Measurements from ENCODE around the gene GNE. TPM values are rescaled to one million over a fixed set of nuclear protein-coding genes. Genes with fewer than 3 reads are reported as not detected.

Gene GNE
- total RNA-seq, 1 experiment from 2014 or later, result 20.6 TPM

GRCh38 chr9:36237230-36237629 lies 21.0 kb downstream of the GNE start:
- no TSS peak for BruUV-seq (replicated peaks)
- Histone ChIP-seq H3K4me3 (ENCODE audit: low read depth, low read length, poor library complexity, severe bottlenecking) (no peak overlapping the region), H3K9me3 (ENCODE audit: low read depth, low read length, poor library complexity, severe bottlenecking) (no peaks in the 10 kb centered on the region), H3K27me3 (replicated peaks; ENCODE audit: insufficient read depth, low read depth, low read length, poor library complexity) (no peaks in the 10 kb centered on the region), H3K4me1 (ENCODE audit: insufficient read depth, low read length, poor library complexity, severe bottlenecking) (no peaks in the 10 kb centered on the region), H3K27ac (ENCODE audit: low read depth, low read length, poor library complexity, severe bottlenecking) (no peak overlapping the region), H3K36me3 (ENCODE audit: insufficient read depth, low read length, poor library complexity, severe bottlenecking) (peaks cover 13% of the 10 kb centered on the region)
- intact Hi-C loops (cut with micrococcal nuclease; ENCODE audit: unreplicated experiment), result no loop called here
- POLR2A ChIA-PET (ENCODE audit: low non-redundant PET), result no interaction called here
- TF ChIP-seq CTCF (conservative IDR thresholded peaks at IDR 0.05; ENCODE audit: low read depth, low read length) (no peak), EZH2 (IDR thresholded peaks at IDR 0.05; ENCODE audit: borderline replicate concordance, low read depth, low read length, poor library complexity, severe bottlenecking) (no peak)
- DNase-seq (ENCODE audit: low spot score), result no peak
- CTCF ChIA-PET, result no interaction called here

- CTCF ChIA-PET, result no interaction called here
- peaks cover 8% of the 10 kb centered on the region for H3K9me3 ChIP-seq (ENCODE audit: low read depth, low read length, poor library complexity, severe bottlenecking)
- TF ChIP-seq EZH2 (IDR thresholded peaks at IDR 0.05; ENCODE audit: borderline replicate concordance, low read depth, low read length, poor library complexity, severe bottlenecking) (no peak), CTCF (conservative IDR thresholded peaks at IDR 0.05; ENCODE audit: low read depth, low read length) (no peak)
- no peak overlapping the region for H3K4me3 ChIP-seq (ENCODE audit: low read depth, low read length, poor library complexity, severe bottlenecking)
- no TSS peak for BruUV-seq (replicated peaks)
- intact Hi-C loops (cut with micrococcal nuclease; ENCODE audit: unreplicated experiment), result no loop called here
- peaks cover 81% of the 10 kb centered on the region for H3K36me3 ChIP-seq (ENCODE audit: insufficient read depth, low read length, poor library complexity, severe bottlenecking)
- POLR2A ChIA-PET (ENCODE audit: low non-redundant PET), result no interaction called here
- H3K27ac ChIP-seq (ENCODE audit: low read depth, low read length, poor library complexity, severe bottlenecking), result no peak overlapping the region
- H3K27me3 ChIP-seq (replicated peaks; ENCODE audit: insufficient read depth, low read depth, low read length, poor library complexity), result no peaks in the 10 kb centered on the region
- H3K4me1 ChIP-seq (ENCODE audit: insufficient read depth, low read length, poor library complexity, severe bottlenecking), result no peaks in the 10 kb centered on the region
- no peak for DNase-seq (ENCODE audit: low spot score)
Measured at GRCh38 chr9:36222449-36222848, 35.8 kb downstream of the GNE start.

DNA sequence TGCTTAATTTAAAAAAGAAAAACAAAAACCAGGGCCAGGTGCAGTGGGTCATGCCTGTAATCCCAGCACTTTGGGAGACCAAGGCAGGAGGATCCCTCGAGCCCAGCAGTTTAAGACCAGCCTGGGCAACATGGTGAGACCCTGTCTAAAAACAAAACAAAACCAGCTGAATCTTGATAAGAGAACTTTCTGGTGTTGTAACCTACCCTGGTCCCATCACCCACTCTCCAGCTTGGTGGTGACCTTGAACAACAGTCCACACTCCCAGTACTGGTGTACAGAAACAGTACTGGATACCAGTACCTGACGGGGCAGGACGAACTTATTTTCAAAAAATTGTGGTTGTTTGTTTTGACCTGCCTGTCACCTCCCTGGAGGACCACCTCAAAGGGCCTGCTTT lies 36.6 kb downstream of the GNE start:
- ChIA-PET POLR2A (ENCODE audit: low non-redundant PET) (interaction anchor here (0.6 kb wide), 1 partner anchor 30 kb away, joined by 7 read pairs; no protein-coding TSS in a partner anchor), CTCF (no interaction called here)

More for the DNA sequence above, 36.6 kb downstream of the GNE start:
- H3K4me1 ChIP-seq (ENCODE audit: insufficient read depth, low read length, poor library complexity, severe bottlenecking), result no peaks in the 10 kb centered on the region
- H3K4me3 ChIP-seq (ENCODE audit: low read depth, low read length, poor library complexity, severe bottlenecking), result no peak overlapping the region
- no TSS peak for BruUV-seq (replicated peaks)
- H3K9me3 ChIP-seq (ENCODE audit: low read depth, low read length, poor library complexity, severe bottlenecking), result peaks cover 8% of the 10 kb centered on the region
- no peak for DNase-seq (ENCODE audit: low spot score)
- no peaks in the 10 kb centered on the region for H3K27me3 ChIP-seq (replicated peaks; ENCODE audit: insufficient read depth, low read depth, low read length, poor library complexity)
- peaks cover 78% of the 10 kb centered on the region for H3K36me3 ChIP-seq (ENCODE audit: insufficient read depth, low read length, poor library complexity, severe bottlenecking)
- H3K27ac ChIP-seq (ENCODE audit: low read depth, low read length, poor library complexity, severe bottlenecking), result no peak overlapping the region
- intact Hi-C loops (cut with micrococcal nuclease; ENCODE audit: unreplicated experiment), result no loop called here
- no peak for TF ChIP-seq CTCF (conservative IDR thresholded peaks at IDR 0.05; ENCODE audit: low read depth, low read length)
- TF ChIP-seq EZH2 (IDR thresholded peaks at IDR 0.05; ENCODE audit: borderline replicate concordance, low read depth, low read length, poor library complexity, severe bottlenecking), result no peak

Data from A673 (cell line).